ENCODE data around the gene PGLYRP4.

DNA sequence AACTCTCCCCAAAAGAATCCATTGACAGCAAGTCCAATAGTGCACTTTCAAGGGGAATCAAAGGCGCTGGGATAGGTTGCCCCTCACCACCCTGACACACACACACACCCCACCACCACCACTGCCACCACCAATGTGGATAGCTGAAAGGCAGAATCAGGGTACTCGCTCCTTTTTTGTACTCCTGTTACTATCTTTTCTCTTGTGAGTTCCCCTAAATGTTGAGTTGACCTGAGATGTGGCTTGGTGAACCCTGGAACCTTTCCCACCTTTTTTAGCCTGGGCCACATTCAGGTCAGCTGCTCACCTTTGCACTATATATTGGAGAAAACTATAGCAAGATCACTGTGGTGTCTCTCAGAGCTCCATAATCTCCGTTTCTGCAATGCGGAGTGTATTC is 38.4 kb upstream of the PGLYRP4 start:
- TF ChIP-seq, protein P1, sequence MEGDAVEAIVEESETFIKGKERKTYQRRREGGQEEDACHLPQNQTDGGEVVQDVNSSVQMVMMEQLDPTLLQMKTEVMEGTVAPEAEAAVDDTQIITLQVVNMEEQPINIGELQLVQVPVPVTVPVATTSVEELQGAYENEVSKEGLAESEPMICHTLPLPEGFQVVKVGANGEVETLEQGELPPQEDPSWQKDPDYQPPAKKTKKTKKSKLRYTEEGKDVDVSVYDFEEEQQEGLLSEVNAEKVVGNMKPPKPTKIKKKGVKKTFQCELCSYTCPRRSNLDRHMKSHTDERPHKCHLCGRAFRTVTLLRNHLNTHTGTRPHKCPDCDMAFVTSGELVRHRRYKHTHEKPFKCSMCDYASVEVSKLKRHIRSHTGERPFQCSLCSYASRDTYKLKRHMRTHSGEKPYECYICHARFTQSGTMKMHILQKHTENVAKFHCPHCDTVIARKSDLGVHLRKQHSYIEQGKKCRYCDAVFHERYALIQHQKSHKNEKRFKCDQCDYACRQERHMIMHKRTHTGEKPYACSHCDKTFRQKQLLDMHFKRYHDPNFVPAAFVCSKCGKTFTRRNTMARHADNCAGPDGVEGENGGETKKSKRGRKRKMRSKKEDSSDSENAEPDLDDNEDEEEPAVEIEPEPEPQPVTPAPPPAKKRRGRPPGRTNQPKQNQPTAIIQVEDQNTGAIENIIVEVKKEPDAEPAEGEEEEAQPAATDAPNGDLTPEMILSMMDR (IDR thresholded peaks at IDR 0.05) = no peak
- no peak for TF ChIP-seq POLR2A (IDR thresholded peaks at IDR 0.05)

Measured in thyroid gland (tissue), 4 donors.